GM10266 (cell line): ENCODE results near the gene KCNK1.

Experiments
- DNase-seq: peaks from one replicate; pipeline ENCODE4 v3.0.0; 2012; ENCODE audit errors: extremely low spot score
- CTCF ChIP-seq: IDR thresholded peaks from 2 replicates; pipeline ENCODE4 v1.5.1; 2012; ENCODE audit warnings: mild to moderate bottlenecking, low read depth; ENCODE audit not compliant: control insufficient read depth, insufficient read depth; ENCODE audit errors: missing control alignments

KCNK1 gene

GRCh38 chr1:233714631-233715217 lies 100.8 kb downstream of the KCNK1 start:
- no peak for TF ChIP-seq CTCF
- DNase-seq, result no peak

GRCh38 chr1:233718057-233718456 lies 104.2 kb downstream of the KCNK1 start:
- DNase-seq, result no peak
- no peak for TF ChIP-seq CTCF

GRCh38 chr1:233719655-233720341 lies 105.9 kb downstream of the KCNK1 start:
- DNase-seq, result no peak
- no peak for TF ChIP-seq CTCF

GRCh38 chr1:233721004-233721595 lies 107.2 kb downstream of the KCNK1 start:
- no peak for DNase-seq
- TF ChIP-seq CTCF, result no peak
